Duodenal mucosa (tissue), 2 donors: ENCODE data around the gene CEP72.
"Not testable (repeated sequence)": the region's sequence is repeated elsewhere in the genome, so short reads cannot be mapped to it uniquely, and the experiment has no call there.

Experiments
- H3K27ac ChIP-seq: one replicate; pipeline ENCODE4 v1.7.0; 2013; ENCODE audit warnings: low read depth, low read length
- H3K27me3 ChIP-seq, 2 donors: one replicate each; pipeline ENCODE4 v1.7.0; 2013; ENCODE audit warnings: low read length in 2 of 2, control low read depth in 1 of 2; ENCODE audit not compliant: insufficient read depth in 2 of 2, control insufficient read depth in 1 of 2
- H3K36me3 ChIP-seq, 2 donors: one replicate each; pipeline ENCODE4 v1.7.0; 2013; ENCODE audit warnings: low read length in 2 of 2, control low read depth in 1 of 2; ENCODE audit not compliant: insufficient read depth in 2 of 2, control insufficient read depth in 1 of 2
- H3K4me1 ChIP-seq, 2 donors: one replicate each; pipeline ENCODE4 v1.7.0; 2013; ENCODE audit warnings: low read length in 2 of 2, control low read depth in 1 of 2; ENCODE audit not compliant: insufficient read depth in 2 of 2, control insufficient read depth in 1 of 2
- H3K4me3 ChIP-seq, 2 donors: one replicate each; pipeline ENCODE4 v1.7.0; 2013; ENCODE audit warnings: low read length in 2 of 2, low read depth in 1 of 2
- H3K9ac ChIP-seq, 2 donors: one replicate each; pipeline ENCODE4 v1.7.0; 2013; ENCODE audit warnings: low read length in 2 of 2, low read depth in 1 of 2
- H3K9me3 ChIP-seq, 2 donors: one replicate each; pipeline ENCODE4 v1.7.0; 2013; ENCODE audit warnings: low read length in 2 of 2, control low read depth in 1 of 2; ENCODE audit not compliant: control insufficient read depth in 1 of 2

CEP72 gene

GRCh38 chr5:623531-623930 is 11.4 kb downstream of the CEP72 start:
- H3K36me3 ChIP-seq, result peaks cover 16 to 69% of the 10 kb centered on the region in 2 donors
- H3K27ac ChIP-seq, result no peak overlapping the region
- H3K9ac ChIP-seq, result no peak overlapping the region

GRCh38 chr5:624118-624950 is 12.2 kb downstream of the CEP72 start:
- H3K36me3 ChIP-seq, result peaks cover 11 to 62% of the 10 kb centered on the region in 2 donors
- no peaks in the 10 kb centered on the region for H3K27me3 ChIP-seq

More at GRCh38 chr5:623531-623930, 11.4 kb downstream of the CEP72 start:
- no peaks in the 10 kb centered on the region for H3K27me3 ChIP-seq
- H3K4me1 ChIP-seq, result no peaks in the 10 kb centered on the region
- no peaks in the 10 kb centered on the region for H3K9me3 ChIP-seq
- no peak overlapping the region for H3K4me3 ChIP-seq

DNA sequence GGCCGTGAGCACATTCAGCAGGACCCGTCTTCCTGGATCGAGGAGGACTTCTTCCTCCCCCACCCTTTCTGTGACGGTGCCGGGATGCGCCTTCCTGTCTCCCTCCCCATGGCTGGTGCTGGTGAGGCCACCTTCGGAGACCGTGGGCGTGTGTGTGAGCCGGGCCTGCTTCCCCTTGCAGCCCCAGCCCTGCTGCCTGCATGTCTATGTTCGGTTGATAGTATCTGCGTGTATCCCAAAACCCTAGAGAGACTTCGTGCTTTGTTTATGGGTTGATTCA is 12.8 kb downstream of the CEP72 start:
- Histone ChIP-seq H3K4me1 (no peaks in the 10 kb centered on the region), H3K27me3 (no peaks in the 10 kb centered on the region), H3K4me3 (no peak overlapping the region), H3K27ac (no peak overlapping the region), H3K9me3 (no peaks in the 10 kb centered on the region), H3K36me3 (peaks cover 8 to 57% of the 10 kb centered on the region in 2 donors), H3K9ac (no peak overlapping the region)

More at GRCh38 chr5:624118-624950, 12.2 kb downstream of the CEP72 start:
- no peak overlapping the region for H3K9ac ChIP-seq
- no peaks in the 10 kb centered on the region for H3K4me1 ChIP-seq
- H3K9me3 ChIP-seq, result no peaks in the 10 kb centered on the region
- no peak overlapping the region for H3K4me3 ChIP-seq
- no peak overlapping the region for H3K27ac ChIP-seq

GRCh38 chr5:625516-625915 is 13.4 kb downstream of the CEP72 start:
- Histone ChIP-seq H3K9ac (no peak overlapping the region), H3K27me3 (no peaks in the 10 kb centered on the region), H3K36me3 (peaks cover 2 to 51% of the 10 kb centered on the region in 2 donors), H3K4me1 (no peaks in the 10 kb centered on the region), H3K9me3 (no peaks in the 10 kb centered on the region), H3K4me3 (no peak overlapping the region), H3K27ac (no peak overlapping the region)

GRCh38 chr5:626850-627249 is 14.7 kb downstream of the CEP72 start:
- Histone ChIP-seq H3K4me1 (no peaks in the 10 kb centered on the region), H3K36me3 (peaks cover 0 to 38% of the 10 kb centered on the region in 2 donors), H3K4me3 (no peak overlapping the region), H3K27ac (no peak overlapping the region), H3K9me3 (no peaks in the 10 kb centered on the region), H3K27me3 (no peaks in the 10 kb centered on the region), H3K9ac (no peak overlapping the region)

DNA sequence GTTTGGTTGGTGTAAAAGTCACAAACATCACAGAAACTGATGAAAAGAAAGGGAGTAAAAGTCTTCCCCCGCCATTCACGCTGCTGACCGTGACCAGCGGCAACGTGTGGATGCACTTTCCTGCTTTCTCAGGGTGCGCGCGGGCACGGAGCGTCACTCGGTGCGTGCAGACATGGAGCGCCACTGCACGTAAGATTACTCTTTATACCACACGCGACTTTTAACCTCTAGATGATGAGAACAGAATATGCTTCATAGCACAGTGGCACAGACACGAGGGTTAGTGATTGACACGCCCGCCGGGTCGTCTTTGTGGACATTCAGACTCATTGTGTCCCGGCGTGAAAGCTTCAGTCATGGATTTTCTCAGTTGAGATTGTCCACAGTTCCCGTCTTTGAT is 15.7 kb downstream of the CEP72 start:
- Histone ChIP-seq H3K9me3 (no peaks in the 10 kb centered on the region), H3K36me3 (peaks cover 0 to 32% of the 10 kb centered on the region in 2 donors), H3K27ac (no peak overlapping the region), H3K4me1 (no peaks in the 10 kb centered on the region), H3K4me3 (no peak overlapping the region), H3K27me3 (no peaks in the 10 kb centered on the region), H3K9ac (no peak overlapping the region)

DNA sequence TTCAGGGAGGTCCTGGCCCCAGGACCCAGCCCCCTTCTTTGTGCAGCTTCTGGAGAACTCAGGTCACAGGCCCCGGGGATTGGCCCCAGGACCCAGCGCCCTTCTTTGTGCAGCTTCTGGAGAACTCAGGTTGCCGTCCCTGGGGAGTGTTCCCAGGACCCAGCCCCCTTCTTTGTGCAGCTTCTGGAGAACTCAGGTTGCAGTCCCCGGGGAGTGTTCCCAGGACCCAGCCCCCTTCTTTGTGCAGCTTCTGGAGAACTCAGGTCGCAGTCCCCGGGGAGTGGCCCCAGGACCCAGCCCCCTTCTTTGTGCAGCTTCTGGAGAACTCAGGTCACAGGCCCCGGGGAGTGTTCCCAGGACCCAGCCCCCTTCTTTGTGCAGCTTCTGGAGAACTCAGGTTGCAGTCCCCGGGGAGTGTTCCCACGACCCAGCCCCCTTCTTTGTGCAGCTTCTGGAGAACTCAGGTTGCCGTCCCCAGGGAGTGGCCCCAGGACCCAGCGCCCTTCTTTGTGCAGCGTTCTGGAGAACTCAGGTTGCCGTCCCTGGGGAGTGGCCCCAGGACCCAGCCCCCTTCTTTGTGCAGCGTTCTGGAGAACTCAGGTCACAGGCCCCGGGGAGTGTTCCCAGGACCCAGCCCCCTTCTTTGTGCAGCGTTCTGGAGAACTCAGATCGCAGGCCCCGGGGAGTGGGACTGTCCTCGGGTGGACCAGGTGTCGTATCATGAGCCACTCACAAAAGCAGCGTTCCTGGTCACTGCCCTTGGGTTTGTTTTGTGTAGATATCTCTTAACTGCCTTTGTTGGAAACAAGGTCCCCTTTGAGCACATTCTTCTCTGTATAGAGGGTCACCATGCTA is 16.4 kb downstream of the CEP72 start:
- H3K4me3 ChIP-seq, H3K9ac ChIP-seq, H3K9me3 ChIP-seq, H3K27ac ChIP-seq, H3K27me3 ChIP-seq, H3K4me1 ChIP-seq: not testable (repeated sequence)
- H3K36me3 ChIP-seq, result peaks cover 0 to 29% of the 10 kb centered on the region in 2 donors

- Histone ChIP-seq H3K36me3 (peaks cover 18 to 34% of the 10 kb centered on the region in 2 donors), H3K9me3 (peaks cover 0 to 5% of the 10 kb centered on the region in 2 donors), H3K9ac (no peak overlapping the region), H3K27ac (no peak overlapping the region), H3K4me3 (no peak overlapping the region), H3K4me1 (no peaks in the 10 kb centered on the region), H3K27me3 (no peaks in the 10 kb centered on the region)
Observed at GRCh38 chr5:633501-633955, 21.4 kb downstream of the CEP72 start.

DNA sequence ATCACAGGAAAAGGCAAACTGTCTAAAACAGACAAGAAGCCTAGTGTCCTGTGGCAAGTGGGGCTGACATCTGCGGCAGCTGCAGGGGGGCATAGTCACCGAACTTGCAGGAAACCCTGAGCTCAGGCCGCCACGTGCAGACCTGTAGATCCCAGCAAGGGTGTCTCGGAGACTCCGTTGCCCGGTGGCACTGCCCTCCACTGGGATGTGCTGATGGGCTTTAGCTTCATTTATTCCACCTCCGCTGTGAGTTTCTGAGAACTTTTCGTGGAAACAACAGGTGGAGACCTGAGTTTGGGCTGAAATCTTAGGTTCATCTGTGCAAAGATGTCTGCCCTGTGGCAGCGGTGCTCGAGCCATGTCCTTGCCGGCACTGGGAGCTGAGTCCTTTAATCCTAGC is 22.1 kb downstream of the CEP72 start:
- Histone ChIP-seq H3K4me1 (no peaks in the 10 kb centered on the region), H3K27ac (no peak overlapping the region), H3K36me3 (peaks cover 18 to 34% of the 10 kb centered on the region in 2 donors), H3K27me3 (no peaks in the 10 kb centered on the region), H3K4me3 (no peak overlapping the region), H3K9ac (no peak overlapping the region), H3K9me3 (peaks cover 0 to 5% of the 10 kb centered on the region in 2 donors)
